ENCODE data around the gene SORCS2. TPM values are rescaled to one million over a fixed set of nuclear protein-coding genes. Genes with fewer than 3 reads are reported as not detected.

SORCS2 gene
- total RNA-seq, 2 donors from 2014 or later = 0.54 to 0.74 TPM

DNA sequence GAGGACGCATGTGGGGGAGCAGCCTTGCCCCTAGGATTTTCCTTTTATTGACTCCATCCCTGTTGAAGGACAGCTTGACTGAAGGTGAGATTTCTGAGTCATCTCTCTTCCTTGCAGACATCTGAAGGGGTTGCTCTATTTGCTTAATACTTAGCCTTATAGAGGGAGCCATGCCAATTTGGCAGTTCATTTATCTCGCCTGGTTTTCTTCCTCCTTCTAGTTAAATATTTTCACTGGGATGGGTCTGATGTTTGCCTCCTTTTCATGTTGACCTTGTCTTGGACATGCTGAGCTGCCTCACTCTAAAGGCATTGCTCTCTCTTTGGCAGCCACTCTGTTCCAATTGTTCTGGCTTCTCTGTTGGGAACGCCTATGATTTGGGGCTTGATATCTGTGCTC, 393.4 kb downstream of the SORCS2 start:
- no peaks in the 10 kb centered on the region for H3K9me3 ChIP-seq
- TF ChIP-seq, protein P1, sequence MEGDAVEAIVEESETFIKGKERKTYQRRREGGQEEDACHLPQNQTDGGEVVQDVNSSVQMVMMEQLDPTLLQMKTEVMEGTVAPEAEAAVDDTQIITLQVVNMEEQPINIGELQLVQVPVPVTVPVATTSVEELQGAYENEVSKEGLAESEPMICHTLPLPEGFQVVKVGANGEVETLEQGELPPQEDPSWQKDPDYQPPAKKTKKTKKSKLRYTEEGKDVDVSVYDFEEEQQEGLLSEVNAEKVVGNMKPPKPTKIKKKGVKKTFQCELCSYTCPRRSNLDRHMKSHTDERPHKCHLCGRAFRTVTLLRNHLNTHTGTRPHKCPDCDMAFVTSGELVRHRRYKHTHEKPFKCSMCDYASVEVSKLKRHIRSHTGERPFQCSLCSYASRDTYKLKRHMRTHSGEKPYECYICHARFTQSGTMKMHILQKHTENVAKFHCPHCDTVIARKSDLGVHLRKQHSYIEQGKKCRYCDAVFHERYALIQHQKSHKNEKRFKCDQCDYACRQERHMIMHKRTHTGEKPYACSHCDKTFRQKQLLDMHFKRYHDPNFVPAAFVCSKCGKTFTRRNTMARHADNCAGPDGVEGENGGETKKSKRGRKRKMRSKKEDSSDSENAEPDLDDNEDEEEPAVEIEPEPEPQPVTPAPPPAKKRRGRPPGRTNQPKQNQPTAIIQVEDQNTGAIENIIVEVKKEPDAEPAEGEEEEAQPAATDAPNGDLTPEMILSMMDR (IDR thresholded peaks at IDR 0.05) = no peak
- H3K27ac ChIP-seq = no peak overlapping the region
- H3K9ac ChIP-seq (ENCODE audit: low read depth in 2 of 2, low read length in 2 of 2) = no peak overlapping the region
- DNase-seq = no peak
- intact Hi-C loops (cut with DNase I) = no loop called here
- no peak overlapping the region for H3K4me3 ChIP-seq
- no peaks in the 10 kb centered on the region for H3K36me3 ChIP-seq
- no peaks in the 10 kb centered on the region for H3K27me3 ChIP-seq
- H3K4me1 ChIP-seq = no peaks in the 10 kb centered on the region

DNA sequence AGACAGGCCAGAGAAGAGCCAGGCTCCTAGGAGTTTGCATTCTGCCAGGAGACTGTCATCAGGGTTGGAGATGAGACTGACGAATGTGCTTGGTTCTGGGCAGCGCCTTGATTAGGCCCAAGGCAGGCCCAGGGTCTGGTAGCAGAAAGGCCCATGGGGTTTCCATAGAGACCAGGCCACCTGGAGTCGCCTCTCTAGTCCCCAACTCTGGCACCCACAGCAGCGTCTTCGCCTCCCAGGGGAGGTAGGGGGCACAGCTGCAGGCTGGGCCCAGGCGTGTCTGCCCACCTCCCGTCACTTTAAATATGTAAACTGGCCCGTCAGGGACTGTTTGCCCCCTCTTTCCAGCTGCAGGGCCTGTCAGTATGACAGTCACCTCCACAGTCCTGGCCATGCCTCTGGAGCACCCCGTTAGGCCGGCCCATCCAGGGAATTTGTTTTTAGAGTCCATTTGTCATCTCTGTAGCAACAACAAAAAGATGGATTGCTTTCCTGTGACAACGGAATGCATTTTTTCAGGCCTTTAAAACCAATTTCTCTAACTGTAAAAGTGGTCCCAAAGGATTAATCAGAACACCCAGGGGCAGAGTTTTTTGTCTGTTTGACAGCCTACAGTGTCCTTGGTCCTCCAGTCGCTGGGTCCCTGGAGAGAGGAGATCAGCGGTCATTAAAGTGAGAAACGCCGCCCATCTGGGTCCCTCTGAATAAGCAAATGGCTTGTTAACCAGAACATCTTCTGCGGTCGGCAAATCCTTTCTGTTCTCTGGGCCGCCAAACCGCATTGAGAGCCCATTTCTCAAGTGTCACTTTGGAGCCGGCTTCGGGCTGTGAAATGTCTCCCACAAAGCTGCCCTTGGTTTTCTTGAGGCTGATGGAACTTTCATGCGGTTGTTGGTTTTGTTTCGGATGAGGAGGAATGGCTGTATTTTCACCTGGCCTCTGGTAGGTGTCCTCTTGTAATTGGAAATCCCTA, 395.4 kb downstream of the SORCS2 start:
- no peaks in the 10 kb centered on the region for H3K9me3 ChIP-seq
- DNase-seq = no peak
- TF ChIP-seq, protein P1 (IDR thresholded peaks at IDR 0.05) = no peak
- H3K4me3 ChIP-seq = no peak overlapping the region
- H3K9ac ChIP-seq (ENCODE audit: low read depth in 2 of 2, low read length in 2 of 2) = no peak overlapping the region
- intact Hi-C loops (cut with DNase I) = no loop called here
- no peak overlapping the region for H3K27ac ChIP-seq
- no peaks in the 10 kb centered on the region for H3K27me3 ChIP-seq
- no peaks in the 10 kb centered on the region for H3K36me3 ChIP-seq
- no peaks in the 10 kb centered on the region for H3K4me1 ChIP-seq

DNA sequence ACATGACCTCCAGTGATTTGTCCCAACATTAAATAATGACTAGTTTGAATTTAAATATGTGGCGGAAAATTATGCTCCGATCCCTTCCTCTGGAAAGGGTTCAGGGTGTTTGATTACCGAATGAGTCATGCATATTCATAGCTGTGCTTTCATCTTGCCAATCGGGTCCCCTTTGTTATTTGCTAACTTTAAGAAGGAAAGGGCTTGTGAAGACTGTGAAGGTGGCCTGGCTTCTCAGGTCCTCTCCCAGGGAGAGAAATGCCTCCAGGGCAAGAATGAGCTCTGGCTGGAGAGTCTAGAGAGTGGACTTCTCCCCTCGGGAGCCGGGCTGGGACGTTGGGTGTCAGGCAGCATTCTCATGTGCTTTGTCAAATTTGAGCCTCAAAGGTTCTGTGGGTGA, 397.9 kb downstream of the SORCS2 start:
- H3K27ac ChIP-seq = no peak overlapping the region
- no peak for DNase-seq
- H3K9me3 ChIP-seq = no peaks in the 10 kb centered on the region
- no peak overlapping the region for H3K9ac ChIP-seq (ENCODE audit: low read depth in 2 of 2, low read length in 2 of 2)
- H3K4me3 ChIP-seq = no peak overlapping the region
- intact Hi-C loops (cut with DNase I) = no loop called here
- no peaks in the 10 kb centered on the region for H3K36me3 ChIP-seq
- no peaks in the 10 kb centered on the region for H3K4me1 ChIP-seq
- no peaks in the 10 kb centered on the region for H3K27me3 ChIP-seq
- TF ChIP-seq, protein P1 (IDR thresholded peaks at IDR 0.05) = no peak

DNA sequence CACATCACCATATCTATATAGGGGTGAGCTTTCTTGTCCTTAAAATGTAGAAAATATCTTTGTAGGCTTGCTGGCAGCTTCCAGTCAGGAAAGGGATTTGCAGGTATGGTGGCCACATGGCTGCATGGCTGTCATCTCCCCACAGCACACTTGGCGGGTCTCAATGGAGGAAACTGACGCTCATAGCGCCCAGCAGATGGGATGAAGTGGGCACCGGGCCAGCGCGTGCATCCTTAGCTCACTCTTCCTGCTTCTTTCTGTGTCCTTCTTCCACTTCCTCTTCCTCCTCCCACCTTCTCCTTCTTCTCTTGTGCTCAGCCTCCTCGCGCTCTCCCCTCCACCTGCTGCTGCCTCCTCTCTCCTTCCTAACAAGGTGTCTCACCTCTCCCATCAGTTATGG, 398.6 kb downstream of the SORCS2 start:
- no peaks in the 10 kb centered on the region for H3K9me3 ChIP-seq
- no peaks in the 10 kb centered on the region for H3K4me1 ChIP-seq
- H3K9ac ChIP-seq (ENCODE audit: low read depth in 2 of 2, low read length in 2 of 2) = no peak overlapping the region
- no peaks in the 10 kb centered on the region for H3K27me3 ChIP-seq
- DNase-seq = no peak
- H3K27ac ChIP-seq = no peak overlapping the region
- no peak overlapping the region for H3K4me3 ChIP-seq
- no peaks in the 10 kb centered on the region for H3K36me3 ChIP-seq
- intact Hi-C loops (cut with DNase I) = no loop called here
- TF ChIP-seq, protein P1 (IDR thresholded peaks at IDR 0.05) = no peak

DNA sequence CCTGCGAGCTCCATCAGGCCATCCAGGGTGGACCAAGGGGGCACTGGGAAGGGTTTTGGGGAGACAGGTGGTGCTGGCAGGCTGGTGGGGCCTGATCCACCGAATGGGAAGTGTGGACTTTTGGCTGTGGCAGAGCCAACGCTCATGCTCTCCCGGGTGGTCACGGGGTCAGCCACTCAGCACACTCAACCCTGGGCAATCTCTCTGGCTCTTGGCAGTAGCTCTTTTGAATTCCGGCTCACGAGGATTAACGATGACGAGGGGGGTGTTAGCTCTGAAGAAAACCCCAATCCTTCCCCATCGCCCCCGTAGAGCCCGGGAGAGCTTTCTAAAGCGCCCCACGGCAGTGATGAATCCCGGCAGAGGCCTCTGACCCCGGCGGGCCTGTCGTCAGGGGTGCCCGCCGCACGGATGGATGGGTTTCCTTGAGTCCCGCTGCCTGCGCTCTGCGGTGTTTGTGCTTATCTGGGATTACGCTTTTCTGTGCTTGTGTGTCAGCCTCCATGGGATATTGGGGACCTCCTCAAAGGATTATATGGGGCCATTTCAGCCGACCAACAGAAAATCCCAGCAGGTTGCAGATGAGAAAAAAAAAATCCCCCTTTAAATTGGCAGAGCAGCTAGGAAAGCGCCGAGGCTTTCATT, 399.2 kb downstream of the SORCS2 start:
- intact Hi-C loops (cut with DNase I) = no loop called here
- Histone ChIP-seq H3K27ac (no peak overlapping the region), H3K27me3 (no peaks in the 10 kb centered on the region), H3K4me3 (no peak overlapping the region), H3K9ac (ENCODE audit: low read depth in 2 of 2, low read length in 2 of 2) (no peak overlapping the region), H3K9me3 (no peaks in the 10 kb centered on the region), H3K4me1 (no peaks in the 10 kb centered on the region), H3K36me3 (no peaks in the 10 kb centered on the region)
- DNase-seq = no peak
- TF ChIP-seq, protein P1 (IDR thresholded peaks at IDR 0.05) = no peak
